ENCODE measurements around the gene POTEG. TPM values are rescaled to one million over a fixed set of nuclear protein-coding genes. Genes with fewer than 3 reads are reported as not detected.
"Not testable (repeated sequence)": the region's sequence is repeated elsewhere in the genome, so short reads cannot be mapped to it uniquely, and the experiment has no call there.

POTEG gene
- total RNA-seq, 1 experiment from 2014 or later: not detected

DNA sequence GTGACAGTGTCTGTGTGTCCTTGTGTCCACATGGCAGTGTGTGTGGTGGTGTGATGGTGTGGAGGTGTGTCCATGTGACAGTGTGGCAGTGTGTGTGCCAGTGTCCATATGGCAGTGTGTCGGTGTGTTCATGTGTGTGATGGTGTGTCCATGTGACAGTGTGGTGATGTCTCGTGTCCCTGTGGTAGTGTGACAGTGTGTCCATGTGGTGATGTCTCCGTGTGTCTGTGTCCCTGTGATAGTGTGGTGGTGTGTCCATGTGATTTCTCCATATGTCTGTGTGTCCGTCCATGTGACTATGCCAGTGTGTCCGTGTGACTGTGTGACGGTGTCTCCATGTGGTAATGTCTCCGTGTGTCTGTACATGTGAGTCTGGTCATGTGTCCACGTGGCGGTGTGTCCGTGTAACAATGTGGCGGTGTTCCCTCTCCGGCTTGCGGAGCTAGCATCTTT is 59.7 kb downstream of the POTEG start:
- H3K27ac ChIP-seq; DNase-seq; H2AFZ ChIP-seq; H3K36me3 ChIP-seq (ENCODE audit: low read depth); H3K27me3 ChIP-seq (ENCODE audit: insufficient read depth, low read depth); CTCF ChIA-PET; POLR2A ChIA-PET (ENCODE audit: unreplicated experiment); BruUV-seq (replicated peaks); H3K4me1 ChIP-seq (replicated peaks; ENCODE audit: insufficient read depth); H4K20me1 ChIP-seq (ENCODE audit: insufficient read depth); H3K4me3 ChIP-seq; H3F3A ChIP-seq (ENCODE audit: insufficient read depth, low read depth); H3K4me2 ChIP-seq; intact Hi-C loops (cut with micrococcal nuclease; ENCODE audit: unreplicated experiment); H3K9me3 ChIP-seq (ENCODE audit: insufficient read depth, low read depth); H3K9me2 ChIP-seq (ENCODE audit: insufficient read depth); H3K79me2 ChIP-seq (ENCODE audit: low read depth): not testable (repeated sequence)

DNA sequence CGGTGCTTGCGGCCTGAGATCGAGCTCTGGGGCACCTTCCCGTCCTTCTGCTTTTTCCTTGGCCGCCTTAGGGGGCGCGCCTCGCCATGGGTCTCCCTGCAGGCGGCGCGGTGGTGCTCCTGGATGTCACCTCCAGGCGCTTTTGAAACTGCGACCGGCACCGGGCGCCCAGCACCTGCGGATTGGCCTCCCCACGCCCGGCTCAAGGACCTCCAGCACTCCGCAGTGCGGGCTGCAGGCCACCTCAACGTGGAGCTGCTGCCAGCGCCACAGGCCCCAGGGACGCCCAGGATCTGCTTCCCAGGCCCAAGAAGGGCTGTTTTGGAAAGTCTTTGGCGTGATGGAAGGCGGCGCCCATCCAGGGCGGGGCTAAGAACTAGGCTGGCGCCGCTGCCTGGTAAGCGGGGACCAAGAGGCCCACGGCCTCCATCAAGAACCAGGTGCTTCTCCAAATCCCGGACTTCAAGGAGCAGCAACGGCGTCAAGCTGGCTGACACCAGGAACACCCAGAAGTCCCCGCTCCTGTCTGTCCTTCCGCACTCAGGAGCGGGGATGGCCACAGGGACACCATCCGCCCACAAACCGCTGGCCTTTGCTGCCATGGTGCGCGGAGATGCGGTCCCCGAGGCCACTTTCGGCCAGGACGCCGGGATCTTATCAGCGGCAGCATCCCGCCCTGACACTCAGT is 61.2 kb downstream of the POTEG start:
- H3K27ac ChIP-seq; H3K9me3 ChIP-seq (ENCODE audit: insufficient read depth, low read depth); H3K4me2 ChIP-seq; CTCF ChIA-PET; H3K79me2 ChIP-seq (ENCODE audit: low read depth); H3K36me3 ChIP-seq (ENCODE audit: low read depth); POLR2A ChIA-PET (ENCODE audit: unreplicated experiment); H2AFZ ChIP-seq; H3K27me3 ChIP-seq (ENCODE audit: insufficient read depth, low read depth); H3F3A ChIP-seq (ENCODE audit: insufficient read depth, low read depth); BruUV-seq (replicated peaks); H3K4me1 ChIP-seq (replicated peaks; ENCODE audit: insufficient read depth); H3K4me3 ChIP-seq; H4K20me1 ChIP-seq (ENCODE audit: insufficient read depth); intact Hi-C loops (cut with micrococcal nuclease; ENCODE audit: unreplicated experiment); DNase-seq; H3K9me2 ChIP-seq (ENCODE audit: insufficient read depth): not testable (repeated sequence)

DNA sequence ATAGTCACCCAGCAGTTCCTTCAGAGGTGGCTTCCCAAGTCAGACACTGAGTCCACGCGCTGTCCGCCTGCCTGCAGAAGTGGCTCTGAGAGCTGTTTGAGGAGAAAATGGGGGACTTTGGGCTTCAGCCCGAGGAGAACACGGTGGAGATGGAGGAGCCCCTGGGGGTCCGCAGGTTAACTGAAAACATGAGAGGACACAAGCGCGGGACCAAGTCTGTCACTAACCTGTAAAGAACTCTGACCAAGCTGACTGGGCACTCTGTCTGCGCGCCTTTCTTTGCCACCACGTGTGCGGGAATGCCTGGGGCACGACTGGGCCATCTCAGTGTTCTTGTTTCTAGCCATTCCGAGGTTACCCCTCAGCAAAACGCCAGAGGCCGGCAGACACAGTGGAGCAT is 62.4 kb downstream of the POTEG start:
- H3K9me2 ChIP-seq (ENCODE audit: insufficient read depth); H3K27me3 ChIP-seq (ENCODE audit: insufficient read depth, low read depth); H3K9me3 ChIP-seq (ENCODE audit: insufficient read depth, low read depth); BruUV-seq (replicated peaks); CTCF ChIA-PET; H3K4me2 ChIP-seq; DNase-seq; H4K20me1 ChIP-seq (ENCODE audit: insufficient read depth); H2AFZ ChIP-seq; H3K4me3 ChIP-seq; intact Hi-C loops (cut with micrococcal nuclease; ENCODE audit: unreplicated experiment); H3F3A ChIP-seq (ENCODE audit: insufficient read depth, low read depth); H3K36me3 ChIP-seq (ENCODE audit: low read depth); H3K79me2 ChIP-seq (ENCODE audit: low read depth); H3K4me1 ChIP-seq (replicated peaks; ENCODE audit: insufficient read depth); POLR2A ChIA-PET (ENCODE audit: unreplicated experiment); H3K27ac ChIP-seq: not testable (repeated sequence)

DNA sequence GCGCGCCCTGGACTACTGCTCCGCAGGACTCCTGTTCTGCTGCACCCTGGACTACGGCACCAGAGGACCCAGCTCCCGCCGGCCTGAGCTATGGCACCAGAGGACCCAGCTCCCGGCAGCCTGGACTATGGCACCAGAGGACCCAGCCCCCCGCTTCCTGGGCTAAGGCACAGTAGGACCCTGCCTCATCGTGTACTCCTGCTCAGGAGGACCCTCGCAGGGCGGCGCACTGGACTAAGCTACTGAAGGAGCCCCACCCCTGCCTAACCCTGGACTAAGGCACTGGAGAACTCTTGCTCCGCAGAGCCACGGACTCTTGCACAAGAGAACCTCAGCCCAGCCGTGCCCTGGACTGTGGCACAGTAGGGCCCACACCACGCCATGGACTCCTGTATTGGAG is 71.3 kb downstream of the POTEG start:
- BruUV-seq (replicated peaks): not testable (repeated sequence)

DNA sequence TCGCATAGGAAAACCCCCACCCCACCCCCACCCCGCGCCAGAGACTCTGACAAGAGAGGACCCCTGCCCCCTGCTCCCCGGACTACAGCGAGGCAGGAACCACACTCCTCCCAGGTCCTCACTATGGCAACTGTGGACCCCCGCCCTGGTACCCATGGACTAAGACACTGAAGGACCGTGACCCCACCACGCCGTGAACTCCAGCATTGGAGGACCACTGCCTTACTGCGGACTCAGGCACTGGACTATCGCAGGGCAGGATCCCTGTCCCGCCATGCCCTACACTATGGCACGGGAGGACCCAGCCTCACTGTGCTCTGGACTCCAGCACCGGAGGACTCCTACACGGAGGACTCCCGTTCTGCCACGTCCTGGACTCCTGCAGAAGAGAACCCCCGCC is 71.8 kb downstream of the POTEG start:
- H3K27ac ChIP-seq; H3K36me3 ChIP-seq (ENCODE audit: low read depth); H3K4me1 ChIP-seq (replicated peaks; ENCODE audit: insufficient read depth); CTCF ChIA-PET; H3K27me3 ChIP-seq (ENCODE audit: insufficient read depth, low read depth); H4K20me1 ChIP-seq (ENCODE audit: insufficient read depth); H2AFZ ChIP-seq; intact Hi-C loops (cut with micrococcal nuclease; ENCODE audit: unreplicated experiment); H3F3A ChIP-seq (ENCODE audit: insufficient read depth, low read depth); BruUV-seq (replicated peaks); H3K4me2 ChIP-seq; H3K4me3 ChIP-seq; DNase-seq; H3K9me2 ChIP-seq (ENCODE audit: insufficient read depth); H3K9me3 ChIP-seq (ENCODE audit: insufficient read depth, low read depth); H3K79me2 ChIP-seq (ENCODE audit: low read depth); POLR2A ChIA-PET (ENCODE audit: unreplicated experiment): not testable (repeated sequence)

More for the DNA sequence above, 71.3 kb downstream of the POTEG start:
- CTCF ChIA-PET; H3F3A ChIP-seq (ENCODE audit: insufficient read depth, low read depth); H2AFZ ChIP-seq; H3K4me3 ChIP-seq; H3K4me2 ChIP-seq; POLR2A ChIA-PET (ENCODE audit: unreplicated experiment); H3K27ac ChIP-seq; DNase-seq; intact Hi-C loops (cut with micrococcal nuclease; ENCODE audit: unreplicated experiment); H3K9me3 ChIP-seq (ENCODE audit: insufficient read depth, low read depth); H3K36me3 ChIP-seq (ENCODE audit: low read depth); H3K9me2 ChIP-seq (ENCODE audit: insufficient read depth); H3K4me1 ChIP-seq (replicated peaks; ENCODE audit: insufficient read depth); H3K27me3 ChIP-seq (ENCODE audit: insufficient read depth, low read depth); H3K79me2 ChIP-seq (ENCODE audit: low read depth); H4K20me1 ChIP-seq (ENCODE audit: insufficient read depth): not testable (repeated sequence)

DNA sequence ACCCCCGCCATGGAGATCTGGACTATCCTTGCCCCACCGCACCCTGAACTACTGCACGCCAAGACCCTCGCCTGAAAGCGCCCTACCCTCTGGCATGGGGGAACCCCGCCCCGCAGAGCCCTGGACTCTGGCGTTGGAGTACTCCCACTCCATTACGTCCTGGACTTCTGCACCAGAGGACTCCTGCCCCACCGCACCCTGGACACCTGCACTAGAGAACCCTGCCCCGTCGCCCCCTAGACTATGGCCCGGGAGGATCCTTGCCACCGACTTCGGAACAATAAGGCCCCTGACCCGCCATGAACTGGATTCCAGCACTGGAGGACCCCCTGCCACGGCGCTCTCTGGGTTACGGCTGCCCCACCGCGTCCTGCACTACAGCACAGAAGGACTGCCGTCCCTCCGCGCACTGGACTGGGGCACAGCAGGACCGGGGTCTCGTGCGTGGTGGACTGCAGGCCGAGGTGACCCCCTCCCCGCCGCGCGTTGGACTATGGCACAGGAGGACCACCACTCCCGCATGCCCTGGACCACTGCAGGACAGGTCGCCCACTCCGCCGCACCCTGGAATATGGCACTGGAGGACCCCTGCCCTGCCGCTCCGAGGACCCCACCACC is 72.4 kb downstream of the POTEG start:
- H3F3A ChIP-seq (ENCODE audit: insufficient read depth, low read depth); H3K4me3 ChIP-seq; H4K20me1 ChIP-seq (ENCODE audit: insufficient read depth); H2AFZ ChIP-seq; H3K4me2 ChIP-seq; BruUV-seq (replicated peaks); DNase-seq; POLR2A ChIA-PET (ENCODE audit: unreplicated experiment); H3K36me3 ChIP-seq (ENCODE audit: low read depth); H3K27me3 ChIP-seq (ENCODE audit: insufficient read depth, low read depth); H3K9me3 ChIP-seq (ENCODE audit: insufficient read depth, low read depth); H3K4me1 ChIP-seq (replicated peaks; ENCODE audit: insufficient read depth); H3K27ac ChIP-seq; H3K79me2 ChIP-seq (ENCODE audit: low read depth); CTCF ChIA-PET; H3K9me2 ChIP-seq (ENCODE audit: insufficient read depth); intact Hi-C loops (cut with micrococcal nuclease; ENCODE audit: unreplicated experiment): not testable (repeated sequence)

DNA sequence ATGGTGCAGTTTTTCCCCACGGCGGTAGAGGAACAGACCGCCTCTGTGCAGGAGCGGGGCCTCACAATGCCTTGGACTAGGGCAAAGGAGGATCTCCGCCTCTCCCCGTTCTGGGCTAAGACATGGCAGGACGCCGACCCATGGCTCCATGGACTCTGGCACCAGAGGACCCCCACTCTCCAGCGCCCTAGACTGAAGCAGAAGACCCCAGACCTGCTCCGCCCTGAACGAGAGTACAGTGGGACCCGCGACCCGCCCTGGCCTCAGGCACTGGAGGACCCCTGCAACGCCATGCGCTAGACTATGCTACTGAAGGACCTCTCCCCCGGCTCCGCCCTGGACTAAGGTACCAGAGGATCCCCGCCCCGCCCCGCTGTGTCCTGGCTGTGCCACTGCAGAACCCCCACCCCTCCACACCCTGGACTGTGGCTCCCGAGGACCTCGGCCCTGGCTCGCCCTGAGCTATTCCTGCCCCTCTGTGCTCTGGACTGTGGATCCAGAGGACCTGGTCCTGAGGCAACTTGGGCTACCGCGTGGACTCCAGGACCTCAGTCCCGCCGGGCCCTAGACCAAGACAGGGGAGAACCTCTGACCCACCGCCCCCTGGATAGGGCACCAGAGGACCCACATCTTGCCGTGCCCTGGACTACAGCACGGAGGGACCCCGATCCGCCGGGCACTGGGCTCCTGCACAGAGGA is 73.1 kb downstream of the POTEG start:
- H3K9me3 ChIP-seq (ENCODE audit: insufficient read depth, low read depth); H2AFZ ChIP-seq; H3K27me3 ChIP-seq (ENCODE audit: insufficient read depth, low read depth); H3K27ac ChIP-seq; H3K9me2 ChIP-seq (ENCODE audit: insufficient read depth); intact Hi-C loops (cut with micrococcal nuclease; ENCODE audit: unreplicated experiment); H3K36me3 ChIP-seq (ENCODE audit: low read depth); DNase-seq; H3F3A ChIP-seq (ENCODE audit: insufficient read depth, low read depth); H3K79me2 ChIP-seq (ENCODE audit: low read depth); BruUV-seq (replicated peaks); POLR2A ChIA-PET (ENCODE audit: unreplicated experiment); H3K4me1 ChIP-seq (replicated peaks; ENCODE audit: insufficient read depth); CTCF ChIA-PET; H3K4me3 ChIP-seq; H4K20me1 ChIP-seq (ENCODE audit: insufficient read depth); H3K4me2 ChIP-seq: not testable (repeated sequence)
